ENCODE measurements around the gene PDGFB.

GRCh38 chr22:39205344-39206021 lies 39.3 kb downstream of the PDGFB start:
- TF ChIP-seq CTCF (IDR thresholded peaks at IDR 0.05) (no peak), EP300 (IDR thresholded peaks at IDR 0.05) (no peak), POLR2A (IDR thresholded peaks at IDR 0.05) (no peak)

All from upper lobe of left lung (tissue), 4 donors.